MCF 10A (cell line): ENCODE measurements around the gene CBX6. TPM values are rescaled to one million over a fixed set of nuclear protein-coding genes. Genes with fewer than 3 reads are reported as not detected.
"Not testable (repeated sequence)": the region's sequence is repeated elsewhere in the genome, so short reads cannot be mapped to it uniquely, and the experiment has no call there.

Experiments used
- BruUV-seq: library from RNA; stranded (reverse); fragments of 400-500 nt; replicated peaks from 2 replicates; lab custom pipeline; 2021; lab: Mats Ljungman, UMichigan
- CTCF ChIA-PET: fragments of 300-600 bp; sonication (Branson Sonifier 250); formaldehyde crosslinking; extraction: SDS; loops from one replicate; lab custom pipeline; 2021; ENCODE audit warnings: antibody characterized with exemption, inconsistent platforms; lab: Yijun Ruan, JAX
- POLR2A ChIA-PET: fragments of 300-600, 350-650 bp; sonication (Branson Sonifier 250); formaldehyde crosslinking; extraction: SDS; loops from one replicate; lab custom pipeline; 2020; ENCODE audit warnings: antibody characterized with exemption, inconsistent platforms; lab: Yijun Ruan, JAX
- DNase-seq: peaks from one replicate; pipeline ENCODE4 v3.0.0-alpha.2; 2018; ENCODE audit not compliant: unreplicated experiment
- H3K27ac Mint-ChIP-seq: one replicate; pipeline ENCODE4 v1.8.0; 2022; ENCODE audit warnings: mild to moderate bottlenecking, low read depth, mixed read lengths; ENCODE audit not compliant: unreplicated experiment
- H3K27me3 Mint-ChIP-seq: one replicate; pipeline ENCODE4 v1.8.0; 2022; ENCODE audit warnings: mixed read lengths; ENCODE audit not compliant: insufficient read depth, unreplicated experiment
- H3K36me3 Mint-ChIP-seq: one replicate; pipeline ENCODE4 v1.8.0; 2022; ENCODE audit warnings: mild to moderate bottlenecking, moderate library complexity, mixed read lengths; ENCODE audit not compliant: insufficient read depth, unreplicated experiment
- H3K4me1 Mint-ChIP-seq: one replicate; pipeline ENCODE4 v1.8.0; 2022; ENCODE audit warnings: mixed read lengths; ENCODE audit not compliant: insufficient read depth, unreplicated experiment
- H3K4me3 Mint-ChIP-seq: one replicate; pipeline ENCODE4 v1.8.0; 2022; ENCODE audit warnings: mild to moderate bottlenecking, moderate library complexity, mixed read lengths; ENCODE audit not compliant: unreplicated experiment
- H3K9me3 Mint-ChIP-seq: one replicate; pipeline ENCODE4 v1.8.0; 2022; ENCODE audit warnings: mixed read lengths; ENCODE audit not compliant: unreplicated experiment
- CTCF ChIP-seq: fragments of 200-600 bp; IDR thresholded peaks from one replicate; pipeline ENCODE4 v1.8.0; 2022; ENCODE audit warnings: antibody characterized with exemption, mild to moderate bottlenecking; ENCODE audit not compliant: unreplicated experiment
- intact Hi-C: fragments of 100-400 bp; cut with micrococcal nuclease; formaldehyde crosslinking; loops from 2 replicates; pipeline ENCODE4 v1.14.1; 2022
- total RNA-seq: library from RNA; stranded (reverse); gene quantifications from 2 replicates; pipeline ENCODE4 v1.2.3, GENCODE V29; 2022

Gene CBX6
- total RNA-seq, 1 experiment from 2014 or later, result 22.9 TPM

- Mint-ChIP-seq H3K4me3 (no peak overlapping the region), H3K27ac (no peak overlapping the region), H3K27me3 (no peaks in the 10 kb centered on the region), H3K4me1 (no peaks in the 10 kb centered on the region), H3K36me3 (peaks cover 5% of the 10 kb centered on the region), H3K9me3 (no peaks in the 10 kb centered on the region)
- no peak for TF ChIP-seq CTCF
- intact Hi-C loops, result no loop called here
- no TSS peak for BruUV-seq
- ChIA-PET POLR2A (interaction anchor here (0.6 to 0.8 kb wide), 2 partner anchors 66 to 1318 kb away, joined by 3 read pairs; no protein-coding TSS in a partner anchor), CTCF (interaction anchor here (1.0 to 2.1 kb wide), 2 partner anchors 9 to 142 kb away, joined by 3 to 6 read pairs; no protein-coding TSS in a partner anchor)
- no peak for DNase-seq
Observed at GRCh38 chr22:38860283-38861169, 11.5 kb downstream of the CBX6 start.

GRCh38 chr22:38859581-38860282 is 12.3 kb downstream of the CBX6 start:
- intact Hi-C loops, result no loop called here

GRCh38 chr22:38858492-38858891 is 13.5 kb downstream of the CBX6 start:
- TF ChIP-seq CTCF, result no peak
- no peaks in the 10 kb centered on the region for H3K27me3 Mint-ChIP-seq
- no peak overlapping the region for H3K27ac Mint-ChIP-seq
- DNase-seq, result no peak
- ChIA-PET CTCF (interaction anchor here (0.7 to 1.7 kb wide), 3 partner anchors 9 to 115 kb away, joined by 3 to 9 read pairs (median 4); no protein-coding TSS in a partner anchor), POLR2A (interaction anchor here (0.6 kb wide), 1 partner anchor 34 kb away, joined by 3 read pairs; no protein-coding TSS in a partner anchor)
- H3K36me3 Mint-ChIP-seq, result no peaks in the 10 kb centered on the region
- BruUV-seq, result no TSS peak
- no peaks in the 10 kb centered on the region for H3K4me1 Mint-ChIP-seq
- intact Hi-C loops, result no loop called here
- no peak overlapping the region for H3K4me3 Mint-ChIP-seq
- H3K9me3 Mint-ChIP-seq, result no peaks in the 10 kb centered on the region

More at GRCh38 chr22:38859581-38860282, 12.3 kb downstream of the CBX6 start:
- Mint-ChIP-seq H3K27ac (no peak overlapping the region), H3K27me3 (no peaks in the 10 kb centered on the region), H3K36me3 (no peaks in the 10 kb centered on the region), H3K4me1 (no peaks in the 10 kb centered on the region), H3K4me3 (no peak overlapping the region), H3K9me3 (no peaks in the 10 kb centered on the region)
- no TSS peak for BruUV-seq
- CTCF ChIA-PET, result interaction anchor here (1.0 kb wide), 1 partner anchor 143 kb away, joined by 3 read pairs; no protein-coding TSS in a partner anchor
- POLR2A ChIA-PET, result no interaction called here
- TF ChIP-seq CTCF, result no peak
- no peak for DNase-seq

GRCh38 chr22:38854476-38854875 is 17.5 kb downstream of the CBX6 start:
- H3K27me3 Mint-ChIP-seq, H3K27ac Mint-ChIP-seq, POLR2A ChIA-PET, H3K36me3 Mint-ChIP-seq, BruUV-seq, H3K4me3 Mint-ChIP-seq, DNase-seq, H3K9me3 Mint-ChIP-seq, intact Hi-C loops, H3K4me1 Mint-ChIP-seq: not testable (repeated sequence)
- CTCF ChIA-PET, result interaction anchor here (0.6 to 1.2 kb wide), 3 partner anchors 11 to 281 kb away, joined by 3 to 4 read pairs (median 3); no protein-coding TSS in a partner anchor

GRCh38 chr22:38853883-38854282 is 18.1 kb downstream of the CBX6 start:
- CTCF ChIA-PET, result interaction anchor here (0.6 to 2.6 kb wide), 5 partner anchors 11 to 282 kb away, joined by 3 to 13 read pairs (median 3); no protein-coding TSS in a partner anchor
- H3K4me1 Mint-ChIP-seq, BruUV-seq, H3K27ac Mint-ChIP-seq, POLR2A ChIA-PET, H3K36me3 Mint-ChIP-seq, H3K4me3 Mint-ChIP-seq, H3K27me3 Mint-ChIP-seq, H3K9me3 Mint-ChIP-seq, intact Hi-C loops, DNase-seq: not testable (repeated sequence)
